GM20431 (cell line): Measurements from ENCODE around the gene DEGS2.

Experiments used
- in situ Hi-C: fragments of 300-500 bp; cut with MseI, MboI; formaldehyde crosslinking; loops from one replicate; pipeline ENCODE4 v1.15.0; 2020; ENCODE audit warnings: low sequenced_read_pairs; ENCODE audit not compliant: unreplicated experiment

The DEGS2 gene

DNA sequence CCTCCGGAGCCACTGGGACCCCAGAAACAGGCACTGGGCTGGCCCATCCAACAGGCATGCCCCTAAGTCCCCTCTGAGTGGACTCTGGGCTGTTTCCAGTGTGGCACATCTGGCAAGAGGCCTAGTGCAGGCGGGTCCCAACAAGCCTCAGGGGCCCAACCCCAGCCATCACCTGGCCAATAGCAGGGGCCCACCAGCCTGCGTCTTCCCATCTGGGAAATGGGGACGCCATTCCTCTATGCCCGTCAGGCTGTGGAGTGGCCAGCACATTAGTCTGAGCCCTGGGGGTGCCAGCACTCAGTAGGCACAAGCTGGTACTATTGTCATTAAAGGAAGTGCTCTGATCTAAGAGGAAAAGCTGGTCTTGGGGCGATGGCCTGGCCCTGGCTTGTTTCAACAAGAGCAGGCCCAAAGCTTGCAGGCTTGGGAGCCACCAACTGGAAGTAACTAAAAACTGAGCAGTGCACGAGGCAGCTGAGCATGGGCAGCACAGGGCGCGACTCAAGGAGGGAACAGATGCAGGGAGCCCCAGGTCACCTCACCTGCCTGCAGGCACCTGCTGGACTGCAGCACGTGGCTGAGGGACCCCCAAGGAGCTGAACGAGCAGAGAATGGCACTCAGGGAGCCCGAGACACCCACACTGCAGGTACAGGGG lies 8.4 kb downstream of the DEGS2 start:
- in situ Hi-C loops = no loop called here

DNA sequence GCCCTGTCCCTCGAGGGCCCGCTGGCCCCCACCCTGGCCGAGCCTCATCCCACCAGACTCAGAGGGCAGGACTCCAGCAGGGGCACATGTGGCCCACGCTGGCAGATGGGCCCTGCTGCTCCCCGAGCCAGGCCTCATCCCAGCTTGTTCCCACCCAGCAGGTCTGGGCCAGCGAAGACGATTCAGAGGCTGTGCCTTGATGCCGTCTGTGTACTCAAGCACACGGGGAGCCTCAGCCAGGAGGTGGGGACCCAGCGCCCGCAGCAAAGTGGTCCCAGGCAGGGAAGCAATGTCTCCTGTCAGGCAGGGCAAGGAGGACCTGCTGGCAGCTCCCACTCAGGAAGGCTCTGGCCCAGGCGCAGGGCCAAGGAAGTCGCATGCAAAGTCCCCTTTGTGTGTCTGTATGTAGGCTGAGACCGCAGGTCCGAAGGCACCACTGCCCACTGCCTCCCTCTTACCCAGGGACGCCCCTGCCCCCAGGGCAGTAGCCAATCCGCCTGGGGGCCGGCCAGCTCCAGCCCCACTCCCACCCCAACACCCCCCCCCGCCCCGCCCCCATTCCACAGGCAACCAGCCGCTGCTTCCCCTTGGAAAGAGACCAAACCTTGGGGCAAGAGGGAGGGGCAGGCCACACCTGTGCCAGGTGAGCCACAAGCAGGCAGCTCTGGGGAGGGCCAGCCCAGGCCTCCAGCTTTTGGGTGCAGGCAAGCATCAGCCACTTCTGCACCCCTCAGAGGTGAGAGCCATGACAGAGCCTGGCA lies 9.4 kb downstream of the DEGS2 start:
- in situ Hi-C loops = no loop called here

DNA sequence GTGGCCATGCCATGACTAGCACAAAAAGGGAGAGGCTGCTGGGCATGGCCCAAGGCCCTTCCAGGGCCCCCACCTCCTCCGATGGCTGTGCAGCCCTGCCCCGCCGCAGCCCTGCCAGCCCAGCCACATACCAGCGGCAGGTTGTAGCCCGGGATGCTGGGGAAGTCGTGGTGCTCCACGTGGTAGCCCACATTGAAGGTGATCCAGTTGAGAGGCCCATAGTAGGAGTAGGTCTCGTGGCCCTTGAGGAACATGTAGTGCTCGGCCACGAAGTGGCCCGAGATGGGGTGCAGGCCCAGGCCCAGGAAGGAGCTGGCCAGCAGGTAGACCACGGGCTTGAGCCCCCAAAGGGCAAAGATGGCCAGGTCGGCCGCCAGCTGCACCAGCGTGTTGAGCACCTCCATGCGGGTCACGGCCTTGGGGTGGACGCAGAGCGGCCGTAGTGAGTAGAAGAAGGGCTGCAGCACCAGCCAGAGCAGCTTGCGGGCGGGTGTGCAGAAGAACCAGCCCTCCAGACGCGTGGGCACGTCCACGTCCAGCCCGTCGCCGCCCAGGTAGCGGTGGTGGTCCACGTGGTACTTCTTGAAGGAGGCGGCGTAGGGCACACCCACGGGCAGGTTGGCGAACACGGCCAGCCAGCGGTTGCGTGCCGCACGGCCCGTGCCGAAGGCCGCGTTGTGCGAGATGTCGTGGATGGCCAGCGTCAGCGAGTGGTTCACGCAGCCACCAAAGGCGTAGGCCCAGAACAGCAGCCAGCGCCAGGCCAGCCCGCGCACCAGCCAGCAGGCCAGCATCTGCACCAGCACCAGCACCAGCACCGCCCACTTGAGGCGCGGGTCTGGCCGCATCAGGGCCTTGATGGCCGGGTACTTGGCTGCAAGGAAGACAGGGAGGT lies 10.4 kb downstream of the DEGS2 start:
- in situ Hi-C loops = no loop called here

DNA sequence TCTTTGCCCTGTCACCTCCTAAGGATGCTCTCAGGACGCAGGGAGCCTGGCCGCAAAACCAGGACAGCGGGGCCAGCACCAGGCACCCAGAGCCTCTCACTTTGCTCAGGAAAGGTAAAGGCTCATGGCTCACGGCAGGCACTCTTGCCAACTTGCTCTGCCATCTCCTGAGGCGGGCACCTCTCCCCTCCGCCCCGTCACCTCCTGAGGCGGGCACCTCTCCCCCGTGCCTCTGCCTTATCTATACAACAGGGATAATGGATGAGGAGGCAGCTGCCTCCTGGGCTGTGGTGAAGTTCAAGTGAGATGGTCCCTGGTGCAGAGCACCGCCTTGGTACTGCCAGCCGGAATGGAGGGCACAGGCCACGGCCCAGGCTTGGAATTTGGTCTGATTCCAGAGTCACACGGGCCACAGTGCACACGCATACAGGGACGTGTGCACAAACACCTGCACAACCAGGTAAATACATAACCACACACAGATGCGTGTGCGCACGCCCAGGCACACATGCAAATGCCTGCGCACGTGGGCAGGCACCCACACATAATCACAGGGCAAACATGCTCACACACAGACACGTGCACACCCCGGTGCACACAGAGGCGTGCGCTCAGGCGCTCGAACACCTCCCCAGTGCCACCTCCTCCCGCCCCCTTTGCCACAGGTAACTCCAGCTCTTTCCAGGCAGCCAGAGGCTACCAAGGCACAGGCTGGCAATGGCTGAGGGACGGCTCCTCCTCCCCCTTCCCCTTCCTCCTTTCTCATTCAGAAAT lies 11.6 kb downstream of the DEGS2 start:
- in situ Hi-C loops = no loop called here

DNA sequence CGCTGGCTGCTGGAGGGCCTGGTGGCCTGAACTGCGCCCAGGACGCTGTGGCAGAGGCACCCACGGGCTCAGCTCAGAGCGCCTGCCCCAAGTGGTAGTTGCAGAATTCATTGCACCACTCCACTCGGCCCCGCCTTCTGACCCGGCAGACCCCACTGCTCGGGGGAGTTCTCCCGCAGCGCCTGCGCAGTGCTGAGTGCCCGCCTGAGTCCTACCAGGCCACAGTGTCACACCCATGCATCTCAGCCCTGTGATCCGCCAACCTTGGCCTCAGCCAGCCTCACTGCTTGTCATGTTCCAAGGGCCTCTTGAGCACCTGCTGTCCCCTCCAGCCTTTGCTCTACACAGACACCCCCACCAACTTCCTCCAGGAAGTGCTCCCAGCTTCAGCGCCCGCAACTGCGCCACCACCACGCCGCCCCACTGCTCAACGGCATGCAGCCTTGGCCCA lies 12.2 kb downstream of the DEGS2 start:
- in situ Hi-C loops = no loop called here

DNA sequence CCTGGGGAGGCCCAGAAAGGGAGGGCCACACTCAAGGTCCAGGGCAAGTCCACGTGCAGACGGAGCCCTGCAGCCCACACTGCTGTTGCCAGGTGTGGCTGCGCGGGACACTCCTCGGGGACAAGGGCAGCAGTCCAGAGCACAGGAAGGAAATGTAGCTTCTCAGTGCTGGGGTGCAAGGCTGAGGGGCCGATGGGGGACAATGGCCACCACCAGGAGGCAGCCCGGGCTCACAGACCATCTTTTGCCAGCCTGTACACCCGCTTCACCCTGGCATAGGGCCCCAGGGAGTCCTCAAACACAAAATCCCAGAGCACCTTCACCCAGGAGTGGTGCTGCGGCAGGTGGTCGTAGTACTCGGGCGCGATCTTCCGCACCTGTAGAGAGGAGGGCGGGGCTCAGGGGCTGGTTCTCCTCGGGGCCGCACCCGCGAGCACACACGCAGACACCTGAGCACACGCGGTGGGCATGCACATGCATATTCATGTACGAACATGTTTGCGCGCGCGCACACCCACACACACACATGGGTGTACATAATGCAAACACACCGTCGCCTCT lies 12.8 kb downstream of the DEGS2 start:
- in situ Hi-C loops = no loop called here

DNA sequence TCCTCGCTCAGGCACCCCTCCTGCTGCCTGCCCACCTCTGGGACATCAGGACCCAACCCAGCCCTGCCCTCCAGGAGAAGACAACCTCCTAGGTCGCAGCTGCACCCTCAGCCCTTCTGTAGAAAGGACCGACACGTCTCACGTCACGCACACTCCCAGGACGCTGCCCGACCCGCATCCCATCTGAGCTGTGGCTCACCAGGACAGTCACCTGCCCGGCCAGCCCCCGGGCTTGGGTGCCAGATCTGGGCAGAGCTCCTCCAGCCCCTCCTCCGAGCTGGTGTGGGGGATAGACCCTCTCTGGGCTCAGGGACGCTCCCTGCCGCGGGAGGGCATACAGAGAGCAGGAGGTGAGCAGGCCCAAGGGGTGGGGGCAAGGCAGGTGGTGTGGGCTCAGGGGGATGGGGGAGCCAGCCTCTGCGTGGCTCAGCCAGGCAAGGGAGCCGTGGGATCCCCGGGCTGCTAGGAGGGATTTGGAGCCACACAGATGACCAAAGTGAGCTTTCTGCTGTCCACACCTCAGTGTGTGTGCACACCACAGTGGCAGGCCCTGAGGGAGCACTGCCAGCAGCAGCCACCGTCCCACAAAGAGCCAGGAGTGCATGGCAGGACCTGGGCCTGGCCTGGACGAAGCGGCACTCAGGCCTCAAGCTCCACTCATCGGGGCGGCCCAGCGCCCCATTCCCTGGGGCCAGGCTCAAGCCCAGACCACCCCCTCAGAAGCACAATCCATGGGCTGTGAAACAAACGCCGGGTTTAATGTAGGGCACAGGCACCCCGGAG lies 13.6 kb downstream of the DEGS2 start:
- in situ Hi-C loops = no loop called here

DNA sequence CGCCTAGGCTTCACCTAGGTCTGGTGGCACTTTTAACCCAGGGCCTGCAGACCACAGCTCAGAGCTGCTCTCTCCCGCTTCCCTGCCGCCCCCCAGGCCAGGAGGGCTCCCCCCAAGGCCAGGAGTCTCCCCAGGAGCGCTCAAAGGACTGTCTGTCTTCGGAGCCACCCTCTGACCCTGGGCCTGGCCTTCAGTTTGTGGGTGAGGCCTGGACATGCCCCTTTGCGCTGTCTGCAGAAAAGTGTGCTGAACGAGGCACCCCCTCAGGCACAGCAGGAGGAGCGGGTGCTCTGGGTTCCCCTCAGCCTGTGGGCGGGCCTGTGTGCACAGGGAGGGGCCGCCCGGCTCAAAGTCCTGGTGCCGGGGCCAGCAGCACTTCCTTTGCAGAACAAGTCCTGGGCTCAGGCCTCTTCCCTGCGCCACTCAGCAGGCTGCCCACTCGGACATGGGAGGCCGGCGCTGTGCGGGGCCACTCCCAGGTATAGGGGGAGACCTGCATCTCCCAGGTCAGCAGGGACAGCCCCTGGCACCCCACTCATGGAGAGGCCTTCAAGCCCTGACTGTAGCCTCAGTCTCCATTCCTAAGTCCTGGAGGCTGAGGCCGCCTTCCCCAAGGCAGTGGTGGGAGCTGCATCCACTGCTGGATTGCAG lies 14.3 kb downstream of the DEGS2 start:
- in situ Hi-C loops = no loop called here

DNA sequence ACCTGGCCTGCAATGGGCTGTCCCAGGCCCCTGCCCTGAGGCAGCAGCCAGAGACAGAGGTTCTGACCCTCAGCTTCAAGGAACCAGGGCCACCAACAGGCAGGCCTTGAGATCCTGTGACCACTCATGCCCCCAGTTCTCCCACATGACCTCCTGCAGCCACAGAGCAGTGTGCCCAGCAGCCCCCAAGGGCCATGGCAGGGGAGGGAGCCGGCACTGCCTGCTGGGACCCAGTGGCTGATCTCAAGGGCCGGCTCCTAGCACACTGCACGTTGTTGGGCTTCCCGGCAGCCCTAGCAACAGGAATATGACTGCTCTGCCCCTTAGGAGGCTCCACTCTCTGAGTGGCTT lies 14.8 kb downstream of the DEGS2 start:
- in situ Hi-C loops = no loop called here

DNA sequence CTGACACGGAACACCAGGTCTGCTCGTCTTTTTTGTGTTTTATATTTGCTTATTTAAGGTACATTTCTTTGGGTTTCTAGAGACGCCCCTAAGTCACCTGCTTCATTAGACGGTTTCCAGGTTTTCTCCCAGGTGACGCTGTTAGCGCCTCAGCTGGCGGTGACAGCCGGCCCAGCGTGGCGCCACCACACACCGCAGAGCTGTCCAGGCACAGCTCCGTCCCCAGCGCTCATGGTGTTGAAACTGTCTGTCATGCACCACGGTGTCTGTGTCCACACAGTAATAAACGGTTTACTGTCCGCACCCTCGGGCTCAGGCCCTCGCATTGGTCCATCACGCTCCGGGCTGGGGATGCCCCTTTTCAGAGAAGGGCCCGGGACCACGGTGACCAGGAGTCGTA lies 15.5 kb downstream of the DEGS2 start:
- in situ Hi-C loops = no loop called here

DNA sequence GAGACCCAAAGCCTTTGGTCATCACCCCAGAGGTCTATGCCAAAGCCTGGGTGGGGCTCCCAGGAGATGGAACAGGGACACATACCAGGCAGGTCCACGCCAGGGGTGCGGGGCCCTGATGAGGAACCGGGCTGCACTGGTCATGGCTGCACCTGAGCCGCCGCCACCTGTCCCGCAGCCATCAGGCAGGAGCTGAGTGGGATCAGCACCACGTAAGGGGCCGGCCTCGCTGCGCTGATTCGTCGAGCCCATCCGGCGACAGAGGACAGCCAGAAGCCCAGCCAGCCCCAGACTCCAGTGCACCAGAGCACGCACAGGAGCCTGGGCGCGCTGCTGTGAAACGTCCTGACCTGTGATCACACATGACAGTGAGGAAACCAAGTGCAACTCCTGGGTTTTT lies 15.9 kb downstream of the DEGS2 start:
- in situ Hi-C loops = no loop called here

DNA sequence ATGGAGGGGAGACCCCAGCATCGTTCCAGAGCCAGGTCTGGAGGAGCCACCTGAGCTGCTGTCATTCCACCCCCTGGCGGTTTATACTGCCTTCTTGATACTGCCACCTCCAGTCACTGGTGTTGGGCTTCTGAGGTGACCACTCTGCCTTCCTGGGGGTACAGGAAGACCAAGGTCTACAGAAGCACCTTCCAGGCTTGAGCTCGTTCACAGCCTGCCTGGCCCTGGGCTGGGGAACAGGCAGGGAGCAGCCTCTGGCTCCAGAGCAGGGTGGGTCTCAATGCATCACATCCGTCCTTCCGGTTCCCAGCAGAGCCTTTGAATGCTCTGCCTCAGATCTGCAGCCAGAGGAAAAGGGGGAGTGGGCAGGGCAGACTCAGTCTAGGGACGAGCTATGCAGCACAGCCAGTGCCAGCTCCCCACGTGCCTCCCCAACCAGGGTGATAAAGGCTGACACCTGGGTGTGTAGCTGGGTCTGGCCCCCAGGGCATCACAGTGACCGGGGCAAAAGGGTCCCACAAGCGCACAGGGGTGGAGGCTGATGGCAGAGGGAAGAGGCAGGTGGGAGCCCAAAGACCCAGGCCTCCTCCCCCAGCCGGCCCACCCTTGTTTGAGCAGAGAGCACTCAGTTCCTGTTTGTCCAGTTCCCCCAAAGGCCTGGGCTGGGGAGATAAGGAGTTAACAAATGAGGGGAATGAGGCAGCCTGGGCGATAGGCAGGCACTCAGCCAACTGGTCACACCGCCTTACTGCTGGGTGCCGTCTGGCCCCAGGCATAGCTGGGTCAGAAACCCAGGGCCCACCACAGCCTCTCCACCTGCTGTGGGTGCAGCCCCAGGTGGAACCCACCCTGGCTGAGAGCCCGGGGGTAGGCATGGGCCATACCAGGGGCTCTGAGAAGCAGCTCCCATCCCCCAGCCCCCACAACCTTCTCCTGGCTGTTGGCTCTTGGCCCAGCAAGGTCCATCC lies 17.1 kb downstream of the DEGS2 start:
- in situ Hi-C loops = no loop called here

DNA sequence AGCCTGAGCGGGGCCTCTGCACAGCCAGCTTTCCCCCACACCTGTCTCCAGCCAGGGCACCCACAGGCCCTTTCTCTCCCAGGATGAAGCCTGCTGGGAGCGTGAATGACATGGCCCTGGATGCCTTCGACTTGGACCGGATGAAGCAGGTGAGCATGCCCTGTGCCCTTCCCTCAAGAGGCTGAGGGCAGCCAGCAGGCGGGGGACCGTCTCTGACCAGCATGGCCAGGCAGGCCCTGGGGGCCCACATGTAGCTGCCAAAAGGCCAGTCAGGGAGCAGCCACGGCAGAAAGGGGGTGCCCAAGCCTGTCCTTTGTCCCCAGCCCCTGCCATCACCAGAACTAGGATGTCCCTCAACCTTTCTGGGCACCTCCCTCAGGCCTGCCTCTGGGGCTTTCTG lies 18.3 kb downstream of the DEGS2 start:
- in situ Hi-C loops = no loop called here

DNA sequence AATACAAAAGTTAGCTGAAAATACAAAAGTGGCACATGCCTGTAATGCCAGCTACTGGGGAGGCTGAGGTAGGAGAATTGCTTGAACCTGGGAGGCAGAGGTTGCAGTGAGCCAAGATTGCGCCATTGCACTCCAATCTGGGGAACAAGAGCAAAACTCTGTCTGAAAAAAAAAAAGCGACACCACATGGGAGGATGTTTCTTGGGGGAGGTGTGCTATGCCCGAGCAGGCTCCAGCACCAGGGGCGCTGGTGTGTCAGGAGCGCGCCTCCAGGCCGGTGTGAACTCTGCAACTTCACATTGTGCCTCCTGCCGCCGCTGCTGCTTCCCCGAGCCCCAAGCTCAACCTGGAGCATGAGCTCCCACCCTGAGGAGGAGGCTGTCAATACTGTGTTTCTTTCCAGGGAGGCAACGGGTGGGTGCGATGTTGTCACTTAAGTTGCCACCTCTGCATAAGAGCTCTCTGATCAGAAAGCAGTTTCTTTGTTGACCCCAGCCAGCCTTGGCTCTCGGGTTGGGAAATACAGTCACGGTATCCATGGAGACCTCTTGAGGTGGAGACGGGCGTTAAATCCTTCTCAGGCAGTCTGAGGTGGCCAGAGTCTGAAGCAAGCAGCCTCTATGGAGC lies 18.9 kb downstream of the DEGS2 start:
- in situ Hi-C loops = no loop called here

DNA sequence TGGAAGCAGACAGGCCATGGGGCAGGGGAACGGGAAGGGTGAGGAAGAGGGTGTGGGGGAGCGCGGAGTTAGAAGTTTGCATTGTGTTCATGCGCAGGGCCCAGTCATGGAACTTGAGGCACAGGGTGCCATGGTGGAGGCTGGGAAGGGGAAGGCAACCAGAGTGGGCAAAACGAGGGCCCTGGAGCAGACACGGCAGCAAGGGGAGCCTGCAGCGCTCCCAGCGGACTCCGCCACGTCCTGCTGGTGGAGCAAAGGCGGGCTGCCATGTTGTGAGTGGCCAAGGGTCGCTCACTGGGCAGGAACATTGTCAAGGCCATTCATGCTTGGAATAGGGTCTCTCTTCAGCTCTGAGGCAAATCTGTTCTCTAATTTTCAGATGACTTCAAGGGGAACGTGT lies 20.5 kb downstream of the DEGS2 start:
- in situ Hi-C loops = no loop called here

DNA sequence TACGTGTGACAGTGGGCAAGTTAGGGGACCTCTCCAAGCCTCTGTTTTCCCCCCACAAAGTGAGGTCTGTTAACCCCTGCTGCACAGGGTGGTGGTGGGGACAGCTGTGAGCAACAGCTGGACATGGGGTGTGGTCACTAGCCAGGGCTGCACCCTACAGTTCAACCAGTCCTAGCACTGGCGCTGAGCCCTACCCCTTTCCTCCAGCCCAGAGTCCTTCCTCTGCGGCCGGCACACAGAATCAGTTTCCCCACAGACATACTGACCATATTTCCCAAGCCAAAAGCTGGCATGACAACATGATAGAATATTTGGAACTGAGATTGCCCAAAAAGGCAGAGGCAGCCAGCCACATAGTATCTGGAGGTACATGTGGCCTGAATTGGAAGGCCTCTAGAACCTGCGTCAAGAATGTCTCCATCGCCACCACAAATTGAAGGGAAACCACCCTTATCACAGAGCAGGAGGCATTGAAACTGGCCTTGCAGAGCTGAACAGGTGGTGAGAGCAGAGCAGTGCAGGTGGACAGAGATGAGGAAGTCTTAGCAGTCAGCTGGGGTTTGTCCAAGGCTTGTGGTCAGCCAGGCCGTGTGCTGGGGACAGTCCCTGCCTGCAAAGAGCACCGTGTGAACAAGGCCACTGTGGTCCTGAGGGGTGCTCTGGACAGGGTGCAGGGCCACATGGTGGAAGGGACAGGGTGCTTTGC lies 21.2 kb downstream of the DEGS2 start:
- in situ Hi-C loops = no loop called here

DNA sequence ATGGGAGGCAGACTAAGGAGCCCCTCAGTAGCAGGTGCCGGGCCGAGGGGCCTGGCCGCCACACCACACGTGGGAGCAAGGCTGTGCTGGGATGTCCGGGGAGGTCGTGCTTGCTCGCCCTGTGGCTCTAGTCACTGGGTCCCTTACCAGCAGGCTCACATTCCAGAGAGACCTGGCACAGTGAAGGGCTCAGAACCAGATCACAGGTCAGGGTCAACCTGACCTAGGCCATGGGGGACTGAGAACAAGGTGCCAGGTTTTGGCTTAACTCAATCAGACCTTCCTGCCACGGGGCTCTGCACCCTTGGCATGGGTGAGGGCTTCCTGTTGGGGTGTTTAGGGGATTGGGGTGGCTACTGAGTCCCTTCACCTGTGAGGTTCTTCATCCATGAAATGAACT lies 22.3 kb downstream of the DEGS2 start:
- in situ Hi-C loops = no loop called here
